D341Med (cell line): ENCODE measurements around the gene SPEM3.
A peak's percentile ranks its signal among the peaks of the same experiment; 100 is the strongest.

Source experiments
- DNase-seq: peaks from one replicate; pipeline ENCODE4 v3.0.0; 2012; ENCODE audit warnings: low spot score

The SPEM3 gene

GRCh38 chr17:7421186-7421585, 7.5 kb upstream of the SPEM3 start:
- DNase-seq = no peak

GRCh38 chr17:7423679-7424078, 5.0 kb upstream of the SPEM3 start:
- DNase-seq = no peak

GRCh38 chr17:7425316-7425715, 3.3 kb upstream of the SPEM3 start, which contains the start of gene SPEM2:
SPEM2 (plus strand) TSS chr17:7425616; CDS start chr17:7425689, 73 bp downstream.
- no peak for DNase-seq

GRCh38 chr17:7425756-7426155, 2.9 kb upstream of the SPEM3 start:
- no peak for DNase-seq

- DNase-seq = no peak
These were observed 2.3 kb upstream of the SPEM3 start for GRCh38 chr17:7426203-7426863.

GRCh38 chr17:7426896-7427489, 1.7 kb upstream of the SPEM3 start:
- no peak for DNase-seq

- DNase-seq = no peak
These were observed 1.1 kb upstream of the SPEM3 start for GRCh38 chr17:7427549-7427948.

GRCh38 chr17:7429722-7430121, 1.1 kb downstream of the SPEM3 start:
- DNase-seq = no peak

GRCh38 chr17:7431231-7431630, 2.6 kb downstream of the SPEM3 start:
- DNase-seq = no peak

- DNase-seq = no peak
These were observed 3.6 kb downstream of the SPEM3 start for GRCh38 chr17:7432296-7432695.

- no peak for DNase-seq
These were observed 7.3 kb downstream of the SPEM3 start for GRCh38 chr17:7435676-7436555.

GRCh38 chr17:7436556-7437368, 8.1 kb downstream of the SPEM3 start:
- DNase-seq = peak; percentile 85

GRCh38 chr17:7437369-7437863, 8.8 kb downstream of the SPEM3 start:
- DNase-seq = no peak

GRCh38 chr17:7437950-7438614, 9.4 kb downstream of the SPEM3 start:
- no peak for DNase-seq

- DNase-seq = no peak
These were observed 10.2 kb downstream of the SPEM3 start for GRCh38 chr17:7438656-7439460.

GRCh38 chr17:7439462-7440112, 10.9 kb downstream of the SPEM3 start, which contains the start of gene FGF11:
FGF11 (plus strand) TSS chr17:7439512; CDS start chr17:7439621, 109 bp downstream.
- DNase-seq = no peak

GRCh38 chr17:7440113-7440833, 11.6 kb downstream of the SPEM3 start:
- peak; percentile 54 for DNase-seq

GRCh38 chr17:7440834-7441195, 12.2 kb downstream of the SPEM3 start:
- DNase-seq = no peak

- DNase-seq = no peak
These were observed 12.6 kb downstream of the SPEM3 start for GRCh38 chr17:7441266-7441665.
